DMS79 (cell line): ENCODE measurements around the gene PITPNM2.
"Not testable (repeated sequence)": the region's sequence is repeated elsewhere in the genome, so short reads cannot be mapped to it uniquely, and the experiment has no call there.

Experiments used
- DNase-seq: peaks from one replicate; lab custom pipeline; 2025; lab: John Stamatoyannopoulos, UW

Gene PITPNM2

DNA sequence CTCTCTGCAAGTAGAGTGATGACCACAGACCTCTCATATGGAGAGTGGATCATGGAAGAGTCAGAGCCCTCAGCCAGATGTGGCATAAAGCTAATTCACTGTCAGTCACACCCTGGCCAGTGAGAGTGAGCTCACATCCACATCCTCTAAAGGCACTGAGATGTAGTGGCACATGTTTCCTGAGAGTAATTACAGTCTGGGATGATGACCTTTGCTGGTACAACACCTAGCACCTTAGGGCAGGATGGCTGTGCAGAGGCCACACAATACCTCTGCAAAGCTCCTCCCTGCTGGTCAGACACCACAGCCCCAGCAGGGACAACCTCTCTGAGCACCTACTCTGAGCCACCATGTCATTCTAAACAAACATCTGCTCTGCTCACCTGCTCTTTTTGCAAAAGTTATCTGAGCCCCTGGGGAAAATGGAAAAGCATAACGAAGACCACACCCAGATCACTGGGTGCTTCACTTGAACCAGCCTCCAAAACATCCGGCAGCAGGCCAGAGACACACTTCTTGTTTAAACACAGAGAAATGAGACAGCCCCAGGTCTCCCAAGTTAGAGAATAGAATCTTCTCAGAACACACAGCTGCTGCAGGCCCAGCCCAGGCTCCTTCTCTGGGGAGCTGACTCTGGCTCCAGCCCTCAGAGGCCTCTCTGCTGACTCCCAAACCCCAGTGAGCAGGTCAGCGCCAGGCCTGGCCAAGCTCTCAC, 30.3 kb downstream of the PITPNM2 start:
- no peak for DNase-seq

DNA sequence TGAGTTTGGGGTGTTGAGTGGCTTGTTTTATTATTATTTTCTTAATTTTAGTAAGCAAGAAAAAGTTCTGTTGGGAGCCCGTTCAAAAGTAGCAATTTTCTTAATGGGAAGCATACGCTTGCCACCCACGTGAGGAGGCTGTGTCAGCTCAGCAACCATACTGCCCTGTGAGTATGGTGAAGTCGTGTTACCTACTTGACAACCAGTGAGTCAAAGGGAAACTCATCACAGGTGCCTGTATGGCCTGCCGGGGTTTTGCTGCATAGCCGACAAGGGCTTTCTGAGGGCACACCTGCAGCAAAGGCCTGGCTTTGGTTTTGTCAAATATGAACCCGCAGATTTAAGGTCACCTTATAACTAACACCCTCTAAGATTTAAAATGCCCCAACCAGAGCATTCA, 31.1 kb downstream of the PITPNM2 start:
- DNase-seq: no peak

DNA sequence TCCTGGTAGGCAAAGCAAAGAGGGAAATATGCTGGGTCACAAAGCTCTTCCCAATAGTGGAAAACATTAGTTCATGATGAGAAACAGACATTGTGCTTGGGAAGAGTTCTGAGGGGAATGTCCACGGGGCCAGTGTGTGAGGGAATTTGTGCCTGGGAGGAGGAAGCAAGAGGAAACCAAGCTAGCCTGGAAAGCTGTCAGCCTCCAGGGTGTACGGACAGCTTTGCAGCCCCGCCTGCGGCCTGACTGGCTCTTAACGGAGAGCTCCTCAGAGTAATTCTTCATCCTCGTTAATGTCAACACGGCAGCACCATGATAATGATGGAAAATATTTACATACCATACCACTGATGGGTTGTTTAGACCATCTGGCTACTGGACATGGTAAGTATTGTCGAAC, 32.4 kb downstream of the PITPNM2 start:
- DNase-seq: no peak

DNA sequence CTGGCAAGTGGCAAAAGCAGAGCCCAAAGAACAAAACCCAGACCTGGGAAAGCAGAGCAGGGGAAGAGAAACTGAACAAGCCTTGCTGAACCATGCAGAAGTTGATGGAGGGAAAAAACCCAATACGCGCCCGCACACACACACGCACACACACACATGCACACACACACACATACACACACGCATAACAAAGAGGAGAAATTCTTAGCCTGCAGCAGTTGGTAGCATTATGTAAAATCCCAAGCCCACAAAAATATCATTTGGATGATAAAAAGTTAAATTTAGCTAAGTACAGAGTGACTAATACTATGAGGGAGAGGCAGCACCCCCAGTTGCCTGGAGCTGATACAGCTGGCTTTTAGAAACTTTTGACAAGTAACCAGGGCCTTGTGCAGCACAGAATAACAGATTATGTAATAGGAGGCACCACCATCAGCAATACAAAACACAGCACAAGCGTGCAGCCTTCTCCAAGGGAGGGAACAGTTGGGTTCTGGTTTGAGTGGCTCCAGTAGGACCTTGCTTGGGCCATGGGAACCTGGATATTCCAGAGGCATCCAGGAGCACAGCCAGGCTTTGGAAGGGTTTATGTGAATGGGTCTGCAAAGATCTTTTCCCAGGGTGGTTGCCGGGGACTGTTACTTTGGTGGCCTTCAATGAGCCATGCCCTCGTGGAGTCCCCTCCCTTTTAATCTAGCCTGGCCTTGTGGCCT, 35.3 kb downstream of the PITPNM2 start:
- no peak for DNase-seq

DNA sequence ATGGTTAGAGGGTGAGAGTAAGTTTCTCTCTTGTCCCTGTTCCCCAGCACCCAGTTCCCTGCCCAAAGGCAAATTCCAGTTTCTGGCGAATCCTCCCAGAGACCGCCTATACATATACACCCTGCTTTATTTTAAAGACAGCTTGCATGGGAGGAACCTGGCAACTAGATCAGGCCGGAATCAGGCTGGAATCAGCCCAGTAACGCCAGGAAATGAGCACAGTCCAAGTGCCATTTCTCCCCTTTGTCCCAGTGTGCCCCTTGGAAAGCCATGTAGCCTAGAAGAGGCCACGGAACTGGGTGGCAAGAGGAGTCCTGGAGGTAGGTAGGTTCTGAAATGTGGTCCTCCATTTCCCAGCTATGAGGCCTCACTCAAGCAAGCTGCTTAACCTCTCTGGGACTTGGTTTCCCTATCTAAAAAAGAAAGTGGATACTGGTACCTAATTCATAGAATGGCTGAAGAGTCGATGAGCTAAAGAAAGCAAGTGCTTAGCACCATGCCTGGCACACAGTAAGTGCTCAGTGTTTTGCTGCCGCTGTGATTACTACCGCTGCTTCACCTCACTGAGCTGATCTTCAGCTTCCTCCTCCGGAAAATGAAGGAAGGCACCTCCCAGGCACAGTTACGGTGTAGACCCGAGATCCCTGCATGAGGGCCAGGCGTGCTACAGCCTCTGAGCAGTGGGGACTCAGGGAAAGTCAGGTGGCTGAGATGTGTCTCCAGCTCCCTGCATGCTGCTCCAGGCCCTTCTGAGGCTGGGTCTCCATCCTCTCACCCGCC, 36.4 kb downstream of the PITPNM2 start:
- DNase-seq: no peak

DNA sequence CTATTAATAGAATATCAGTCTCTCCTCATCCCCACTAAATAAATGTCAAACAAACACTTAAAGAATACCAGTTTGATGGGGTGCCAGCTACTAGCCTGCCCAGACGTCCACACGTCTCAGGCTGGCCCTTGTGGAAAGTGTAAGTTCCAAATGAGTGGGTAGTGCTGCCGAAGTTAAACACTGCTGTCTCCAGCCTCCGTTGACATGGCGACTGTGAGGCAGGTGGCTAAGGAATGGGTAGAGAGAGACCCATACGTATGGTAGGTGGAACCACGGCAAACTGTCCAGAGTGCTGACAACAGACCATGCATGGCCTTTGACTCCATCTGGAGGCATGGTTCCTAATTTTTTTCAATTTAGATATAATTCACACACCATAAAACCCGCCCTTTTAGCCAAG, 37.9 kb downstream of the PITPNM2 start:
- peak; percentile 92 for DNase-seq

DNA sequence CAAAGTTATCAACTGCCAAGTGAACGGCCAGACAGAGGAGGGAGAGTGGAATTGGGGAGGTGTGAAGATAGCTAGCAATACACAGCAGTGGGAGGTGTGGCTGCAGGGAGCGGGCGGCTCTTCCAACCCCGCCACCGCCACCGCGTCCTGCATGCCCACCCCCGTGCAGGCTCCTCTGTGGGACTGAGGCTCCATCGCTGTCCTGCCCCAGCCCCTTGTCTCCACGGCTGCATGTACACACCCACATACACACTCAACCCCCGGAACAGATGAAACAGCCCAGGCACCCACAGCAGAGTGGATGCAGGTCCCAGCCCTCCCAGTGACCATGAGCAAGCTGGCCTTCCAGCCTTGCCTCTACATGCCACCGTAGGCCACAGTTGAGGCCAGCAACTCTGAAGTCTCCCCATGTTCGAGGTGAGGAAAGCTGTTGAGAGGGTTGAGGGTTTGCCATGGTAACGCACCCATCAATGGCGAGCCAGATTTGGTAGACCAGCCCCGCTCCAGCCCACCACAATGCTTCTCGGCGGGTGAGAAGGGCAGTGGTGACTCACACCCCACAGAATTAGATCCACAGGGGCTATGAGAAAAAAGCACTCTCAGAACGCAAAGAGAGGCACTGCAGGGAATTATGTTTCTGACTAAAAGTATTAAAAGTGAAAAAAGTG, 39.3 kb downstream of the PITPNM2 start:
- no peak for DNase-seq

DNA sequence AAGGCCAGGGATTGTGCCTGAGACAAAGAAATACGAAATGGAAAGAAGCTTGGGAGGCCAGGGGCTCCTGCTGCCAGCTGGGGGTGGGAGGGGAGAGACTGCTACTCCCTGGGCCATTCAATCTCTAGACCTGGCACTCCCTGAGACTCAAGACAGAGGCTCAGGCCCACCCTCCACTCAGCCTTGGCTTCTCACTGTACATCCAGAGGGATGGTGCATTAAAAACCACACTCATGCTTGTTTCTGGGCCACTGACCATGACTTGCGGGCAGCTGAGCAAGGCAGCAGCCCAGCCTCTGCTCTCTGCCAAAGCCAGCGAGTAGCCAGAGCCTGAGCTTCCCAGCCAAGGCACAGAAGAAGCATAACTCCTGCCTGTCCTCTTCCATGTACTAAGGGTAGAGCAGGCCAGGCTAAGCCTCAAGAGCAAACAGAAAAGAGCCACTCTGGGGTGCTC, 41.5 kb downstream of the PITPNM2 start:
- DNase-seq: peak; percentile 57

DNA sequence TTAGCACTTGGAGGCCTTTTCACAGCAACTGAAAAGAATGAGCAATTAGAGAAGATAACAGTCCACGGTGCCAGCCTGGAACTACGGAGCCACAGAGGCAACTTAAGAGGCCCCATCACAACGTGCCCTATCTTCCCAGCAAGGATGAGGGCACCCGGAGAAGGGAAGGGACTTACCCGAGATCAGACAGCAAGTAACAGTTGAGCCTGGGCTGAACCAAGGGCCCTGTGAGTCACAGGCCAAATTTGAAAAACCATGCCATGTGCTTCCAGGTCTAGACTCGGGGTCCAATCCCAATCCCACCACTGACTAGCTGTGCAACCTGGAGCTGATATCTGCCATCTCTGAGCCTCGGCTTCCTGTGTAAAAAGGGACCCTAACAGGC, 42.2 kb downstream of the PITPNM2 start:
- DNase-seq: no peak

DNA sequence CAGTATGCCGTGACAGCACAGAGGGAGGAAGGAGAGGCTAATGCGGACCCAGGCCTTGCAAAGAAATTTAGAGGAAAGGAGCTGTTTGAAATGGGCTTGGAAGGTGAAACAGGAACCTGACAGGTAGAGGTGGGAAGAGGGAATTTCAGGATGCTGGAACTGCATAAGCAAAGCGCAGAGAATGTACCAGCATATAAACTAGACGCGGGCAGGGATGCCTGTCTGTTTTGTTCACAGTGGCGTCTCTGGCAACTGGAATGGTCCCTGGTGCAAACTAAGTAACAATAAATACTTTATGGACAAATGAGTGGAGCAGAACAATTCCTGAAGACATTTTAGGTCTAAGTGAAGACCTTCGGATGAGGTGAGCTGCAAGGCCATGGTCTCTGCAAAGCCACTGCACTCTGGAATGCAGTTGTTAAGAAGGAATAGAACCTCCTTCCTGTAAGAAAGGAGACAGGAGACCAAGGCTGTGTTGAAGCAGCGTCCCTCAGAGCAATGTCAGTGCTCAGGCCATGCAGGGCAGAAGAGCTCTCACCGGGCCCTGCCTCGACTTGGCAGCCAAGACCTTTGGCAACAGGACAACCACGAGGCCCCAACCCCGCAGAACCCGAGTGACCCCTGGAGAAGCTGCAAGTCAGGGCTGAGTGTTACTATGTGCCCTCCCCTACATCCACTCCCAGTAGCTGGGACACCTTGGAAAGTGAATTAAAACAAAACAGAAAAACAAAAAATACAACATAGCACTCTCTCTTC, 42.8 kb downstream of the PITPNM2 start:
- no peak for DNase-seq

DNA sequence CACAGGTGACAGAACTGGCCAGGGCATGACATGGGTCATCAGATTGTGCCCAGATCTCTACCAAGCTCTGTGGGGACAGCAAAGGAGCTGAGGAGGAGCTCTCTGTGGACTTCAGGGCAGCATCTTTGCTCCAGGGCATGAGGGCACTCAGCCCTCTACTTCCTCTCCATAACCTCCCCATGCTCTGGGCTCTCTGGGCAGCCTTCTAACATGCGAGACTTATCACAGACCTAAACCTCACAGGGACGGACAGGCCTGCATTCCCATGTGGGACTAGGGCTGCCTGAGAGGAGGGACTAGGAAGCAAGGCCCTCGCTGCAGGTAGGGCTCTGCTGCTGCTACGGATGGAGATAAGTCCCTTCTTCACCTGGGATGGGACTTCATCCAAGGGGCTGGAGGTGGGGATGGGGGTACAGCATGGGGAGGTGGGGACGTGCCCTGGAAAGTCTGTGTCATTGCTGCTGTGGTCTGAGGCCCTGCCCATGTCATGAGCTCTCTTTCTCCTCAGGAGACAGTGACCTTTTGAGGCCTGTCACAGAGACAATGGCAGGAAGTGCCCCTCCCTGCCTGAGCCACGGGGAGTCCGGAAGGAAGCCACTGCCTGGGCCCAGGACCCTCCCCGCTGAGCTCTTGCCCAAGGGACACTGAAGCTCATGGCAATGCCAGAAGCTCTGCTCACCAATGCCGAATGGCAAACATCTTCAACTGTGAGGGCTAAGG, 44.1 kb downstream of the PITPNM2 start:
- DNase-seq: no peak

DNA sequence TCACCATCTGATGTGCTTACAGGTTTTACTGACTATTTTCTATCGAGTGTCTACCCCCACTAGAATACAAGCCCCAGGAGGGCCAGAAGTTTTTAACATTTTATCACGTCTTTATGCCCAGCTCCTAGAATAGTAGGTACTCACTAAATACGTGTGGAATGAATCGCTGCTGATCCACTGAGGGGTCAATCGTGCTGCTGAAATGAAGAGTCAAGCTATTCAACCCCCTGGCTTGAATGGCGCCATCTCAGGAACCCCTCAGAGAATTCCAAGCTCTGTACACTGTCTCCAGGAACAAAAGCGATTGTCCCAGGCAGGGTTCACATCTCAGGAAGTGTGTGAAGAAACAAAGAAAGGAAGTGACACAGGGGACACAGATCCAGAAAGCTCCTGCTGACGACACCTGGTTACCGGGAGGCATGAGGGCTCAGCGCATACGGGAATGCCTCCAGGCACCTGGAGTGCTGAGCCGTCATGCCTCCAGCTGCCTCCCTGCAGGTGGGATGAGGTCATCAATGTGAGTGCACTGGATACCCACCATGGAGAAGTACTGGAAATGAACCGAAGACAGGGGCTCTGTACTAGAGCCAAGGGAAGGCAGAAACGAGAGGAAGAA, 45.6 kb downstream of the PITPNM2 start:
- DNase-seq: peak; percentile 95

DNA sequence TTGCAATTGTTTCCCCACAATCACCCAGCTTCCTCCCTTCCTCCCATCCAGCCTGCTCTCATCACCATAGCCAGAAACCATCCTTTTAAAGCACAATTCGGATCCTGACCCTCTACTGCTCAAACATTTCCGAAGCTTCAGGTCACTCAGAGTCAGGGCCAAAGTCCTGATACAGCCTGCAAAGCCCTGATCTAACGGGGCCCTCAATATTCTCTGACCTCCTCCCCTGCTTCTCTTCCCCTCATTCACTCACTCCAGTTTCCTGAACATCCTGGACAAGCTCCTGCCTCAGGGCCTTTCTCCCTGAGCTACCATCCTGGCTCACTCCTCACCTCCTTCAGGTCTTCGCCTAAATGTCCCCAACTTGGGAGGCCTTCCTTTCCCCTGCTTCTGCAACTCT, 46.1 kb downstream of the PITPNM2 start:
- no peak for DNase-seq

DNA sequence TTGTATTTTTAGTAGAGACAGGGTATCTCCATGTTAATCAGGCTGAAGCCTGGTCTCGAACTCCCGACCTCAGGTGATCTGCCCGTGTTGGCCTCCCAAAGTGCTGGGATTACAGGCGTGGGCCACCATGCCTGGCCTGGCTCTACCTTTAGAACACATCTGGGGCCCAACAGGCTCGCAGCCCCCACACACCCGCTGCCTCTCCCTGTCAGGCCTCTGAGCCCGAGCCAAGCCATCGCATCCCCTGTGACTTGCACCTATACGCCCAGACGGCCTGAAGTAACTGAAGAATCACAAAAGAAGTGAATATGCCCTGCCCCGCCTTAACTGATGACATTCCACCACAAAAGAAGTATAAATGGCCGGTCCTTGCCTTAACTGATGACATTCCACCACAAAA, 46.8 kb downstream of the PITPNM2 start:
- not testable (repeated sequence) for DNase-seq

DNA sequence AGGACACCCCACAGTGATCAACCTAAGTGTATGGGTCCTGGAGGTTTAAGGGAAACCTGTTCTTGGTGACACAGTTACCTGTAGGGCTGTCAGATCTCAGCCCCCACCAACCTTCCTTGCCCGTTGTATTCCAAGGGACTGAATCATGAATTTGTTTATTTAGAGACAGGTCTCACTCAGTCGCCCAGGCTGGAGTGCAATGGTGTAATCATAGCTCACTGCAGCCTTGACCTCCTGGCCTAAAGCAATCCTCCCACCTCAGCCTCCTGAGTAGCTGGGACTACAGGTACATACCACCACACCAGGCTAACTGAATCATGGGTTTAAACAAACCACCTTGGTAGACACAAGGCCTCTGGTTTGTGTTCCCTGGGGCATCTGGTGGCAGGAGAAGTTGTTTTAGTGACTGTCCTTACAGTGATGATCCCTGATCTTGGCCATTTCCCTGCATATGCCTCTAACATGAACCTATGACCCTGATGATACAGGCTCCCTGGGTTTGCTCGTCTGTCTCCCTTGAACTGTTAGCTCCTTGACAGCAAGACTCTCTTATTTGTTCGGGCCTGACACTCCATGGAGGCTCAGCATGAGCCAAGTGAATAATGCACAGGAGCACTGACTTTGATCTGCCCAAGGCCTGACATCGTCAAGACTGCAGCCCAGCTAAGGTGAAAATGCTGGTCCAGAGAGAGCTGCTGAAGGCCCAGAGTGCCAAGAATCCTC, 47.9 kb downstream of the PITPNM2 start:
- DNase-seq: no peak

DNA sequence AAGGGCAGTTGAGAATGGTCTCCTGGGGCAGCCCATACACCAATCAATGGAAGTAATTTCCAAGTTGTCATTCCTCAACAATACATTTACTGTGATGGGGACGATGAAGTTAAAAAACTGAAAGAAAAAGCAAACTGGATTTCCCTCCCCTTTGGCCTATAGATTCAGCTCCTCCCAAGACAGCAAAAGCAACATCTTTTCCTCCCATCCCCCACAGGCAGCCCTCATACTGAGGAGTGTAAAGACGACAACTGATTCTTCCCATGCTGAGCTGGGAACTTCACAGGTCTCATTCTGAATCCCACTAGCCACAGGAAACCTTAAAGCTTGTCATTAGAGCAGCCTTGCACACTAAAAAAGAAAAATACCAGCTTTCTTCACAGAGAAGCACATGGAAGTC, 48.5 kb downstream of the PITPNM2 start:
- no peak for DNase-seq

DNA sequence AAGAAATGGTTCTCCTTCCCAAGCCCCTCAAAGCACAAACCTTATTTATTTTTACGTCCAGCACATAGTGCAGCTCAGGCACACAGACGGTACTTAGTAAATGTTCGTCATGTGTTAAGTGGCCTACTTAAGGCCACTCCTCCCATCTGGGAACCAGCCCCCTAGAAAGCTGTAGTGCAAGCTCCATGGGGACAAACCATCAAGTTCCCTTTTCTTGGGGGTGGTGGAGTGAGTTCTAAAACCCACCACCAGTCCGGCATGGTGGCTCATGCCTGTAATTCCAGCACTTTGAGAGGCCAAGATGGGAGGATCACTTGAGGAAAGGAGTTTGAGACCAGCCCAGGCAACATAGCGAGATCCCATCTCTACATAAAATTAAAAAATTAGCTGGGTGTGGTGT, 49.4 kb downstream of the PITPNM2 start:
- DNase-seq: peak; percentile 4
